B cell (primary cell): ENCODE results near the gene CTCF. TPM values are rescaled to one million over a fixed set of nuclear protein-coding genes. Genes with fewer than 3 reads are reported as not detected.

Experiments
- ATAC-seq: fragments of 200-7000 bp; cut with Tn5 transposase; one replicate; pipeline ENCODE4 v1.10.0; 2021; ENCODE audit warnings: low read depth, mild to moderate bottlenecking, moderate number of reproducible peaks, moderate library complexity
- CTCF ChIA-PET: fragments of 350-600 bp; sonication (Branson Sonifier 250); formaldehyde crosslinking; loops from one replicate; lab custom pipeline; 2021; ENCODE audit warnings: antibody characterized with exemption, inconsistent platforms; lab: Charles Lee
- POLR2A ChIA-PET: fragments of 350-600 bp; sonication (Branson Sonifier 250); formaldehyde crosslinking; loops from one replicate; lab custom pipeline; 2021; ENCODE audit warnings: antibody characterized with exemption; lab: Charles Lee
- DNase-seq: peaks from one replicate; pipeline ENCODE4 v3.0.0; 2013
- H2AFZ ChIP-seq: 2 replicates; pipeline ENCODE4 v1.6.1; 2012; ENCODE audit warnings: mild to moderate bottlenecking, low read depth, low read length; ENCODE audit not compliant: insufficient read depth, poor library complexity, severe bottlenecking
- H3K27ac ChIP-seq, 2 donors: 1 replicate in 1 of 2; 2 replicates in 1 of 2; pipeline ENCODE4 v1.5.1; 2012 to 2013; ENCODE audit warnings: low read length in 2 of 2, mild to moderate bottlenecking in 2 of 2, moderate library complexity in 1 of 2
- H3K27me3 ChIP-seq, 4 experiments: fragments of 200-600 bp in 1 of 4; sonication (generic) in 1 of 4; replicated peaks in 1 of 4; 1 replicate in 2 of 4; 2 replicates in 2 of 4; pipeline versions ENCODE4 v1.6.1 to v1.7.0; 2013 to 2016; ENCODE audit warnings: low read length in 3 of 4, mild to moderate bottlenecking in 2 of 4, mixed read lengths in 1 of 4, moderate library complexity in 1 of 4; ENCODE audit not compliant: insufficient read depth in 4 of 4, control insufficient read depth in 3 of 4; ENCODE audit errors: control extremely low read depth in 1 of 4
- H3K36me3 ChIP-seq, 2 experiments: replicated peaks in 1 of 2; 1 replicate in 1 of 2; 2 replicates in 1 of 2; pipeline versions ENCODE4 v1.6.1 to v1.7.1; 2013; ENCODE audit warnings: low read length in 1 of 2; ENCODE audit not compliant: insufficient read depth in 2 of 2, control insufficient read depth in 1 of 2; ENCODE audit errors: control extremely low read depth in 1 of 2, extremely low read depth in 1 of 2
- H3K4me1 ChIP-seq, 2 donors: fragments of 200-600 bp in 1 of 2; sonication (generic) in 1 of 2; 1 replicate in 1 of 2; 2 replicates in 1 of 2; pipeline versions ENCODE4 v1.5.1 to v1.6.1; 2013 to 2017; ENCODE audit warnings: low read length in 2 of 2; ENCODE audit not compliant: control insufficient read depth in 2 of 2, insufficient read depth in 2 of 2
- H3K4me2 ChIP-seq: replicated peaks from 2 replicates; pipeline ENCODE3; 2012; ENCODE audit warnings: mild to moderate bottlenecking, low read depth, low read length; ENCODE audit not compliant: poor library complexity, severe bottlenecking
- H3K4me3 ChIP-seq, 5 experiments: fragments of 200-600 bp in 1 of 5; sonication (generic) in 1 of 5; 1 replicate in 3 of 5; 2 replicates in 2 of 5; pipeline versions ENCODE4 v1.5.1 to v1.7.0; 2011 to 2016; ENCODE audit warnings: low read length in 4 of 5, mild to moderate bottlenecking in 4 of 5, low read depth in 2 of 5, control low read depth in 1 of 5, moderate library complexity in 1 of 5; ENCODE audit not compliant: insufficient read depth in 1 of 5; ENCODE audit errors: control extremely low read depth in 1 of 5, extremely low read depth in 1 of 5
- H3K79me2 ChIP-seq: fragments of 200-600 bp; sonication (generic); one replicate; pipeline ENCODE4 v1.6.0; 2016; ENCODE audit warnings: low read length; ENCODE audit not compliant: control insufficient read depth, insufficient read depth
- H3K9ac ChIP-seq: fragments of 200-600 bp; sonication (generic); 2 replicates; pipeline ENCODE4 v1.6.1; 2017; ENCODE audit warnings: mild to moderate bottlenecking, low read length, moderate library complexity
- H3K9me3 ChIP-seq, 3 donors: one replicate each; pipeline versions ENCODE4 v1.6.1 to v1.7.1; 2013; ENCODE audit warnings: low read length in 2 of 3; ENCODE audit not compliant: control insufficient read depth in 2 of 3, insufficient read depth in 1 of 3; ENCODE audit errors: control extremely low read depth in 1 of 3
- H4K20me1 ChIP-seq: 2 replicates; pipeline ENCODE4 v1.6.0; 2012; ENCODE audit warnings: mild to moderate bottlenecking, low read length; ENCODE audit not compliant: insufficient read depth, control insufficient read depth, poor library complexity, severe bottlenecking
- H3K27ac Mint-ChIP-seq: one replicate; pipeline ENCODE4 v1.8.0; 2021; ENCODE audit warnings: mixed read lengths
- H3K27me3 Mint-ChIP-seq: one replicate; pipeline ENCODE4 v1.8.0; 2021; ENCODE audit warnings: mixed read lengths
- H3K4me1 Mint-ChIP-seq: one replicate; pipeline ENCODE4 v1.8.0; 2021; ENCODE audit warnings: mixed read lengths
- H3K4me3 Mint-ChIP-seq: one replicate; pipeline ENCODE4 v1.8.0; 2021; ENCODE audit warnings: mixed read lengths
- H3K9me3 Mint-ChIP-seq: one replicate; pipeline ENCODE4 v1.8.0; 2022; ENCODE audit warnings: mixed read lengths; ENCODE audit not compliant: insufficient read depth
- EZH2 ChIP-seq: IDR thresholded peaks from 2 replicates; pipeline ENCODE4 v1.6.1; 2012; ENCODE audit warnings: borderline replicate concordance, low read depth, mild to moderate bottlenecking, moderate library complexity, low read length; ENCODE audit not compliant: insufficient read depth, poor library complexity, severe bottlenecking
- WGBS: methylation state at CpG from one replicate; pipeline ENCODE4 v1.1.5; 2013; ENCODE audit warnings: missing lambda C conversion rate; ENCODE audit not compliant: insufficient coverage; 5-methylcytosine and 5-hydroxymethylcytosine counted together
- intact Hi-C: fragments of 100-400 bp; cut with micrococcal nuclease; formaldehyde crosslinking; loops from one replicate; pipeline ENCODE4 v1.10.0; 2022
- polyA plus RNA-seq: library from polyadenylated mRNA; depleted of rRNA; stranded (reverse); fragments of >200 nt; gene quantifications from 2 replicates; pipeline ENCODE4 v1.2.3, GENCODE V29; 2012
- total RNA-seq, 2 donors: library from RNA; stranded (reverse); fragments of 120-200 nt in 1 of 2; gene quantifications; 1 replicate in 1 of 2; 2 replicates in 1 of 2; pipeline versions ENCODE4 v1.2.3 to v1.2.4, GENCODE V29; 2013 to 2022
- TF ChIP-seq, protein P1 (sequence below): fragments of 200-600 bp; IDR thresholded peaks from one replicate; pipeline ENCODE4 v1.8.0; 2022; ENCODE audit warnings: antibody characterized with exemption, mild to moderate bottlenecking

The CTCF gene
- total and polyA plus RNA-seq, 2 donors (not counting 1 experiment from before 2014, with no cell fraction given): 42.7 to 78.4 TPM

GRCh38 chr16:67666559-67667452 lies 104.5 kb downstream of the CTCF start, which contains the start of the genes C16orf86 and ENKD1:
TSS of gene C16orf86 (plus strand) at chr16:67666814. CDS start at chr16:67666971, 157 bp downstream.
TSS of gene ENKD1 (minus strand) at chr16:67666750. CDS start at chr16:67666442, 308 bp downstream.
- WGBS: 4% methylated on average over 78 of the region's 78 CpGs
- Histone ChIP-seq H3K4me2 (peak within 1 kb of the TSS; percentile 99), H4K20me1 (no peaks in the 10 kb centered on the region), H3K36me3 (peaks cover 0 to 3% of the 10 kb centered on the region in 2 experiments), H2AFZ (peak within 1 kb of the TSS; percentile 100), H3K9ac (peak within 1 kb of the TSS; percentile 87), H3K4me3 (peak within 1 kb of the TSS; percentile 54 to 91 (median 79)), H3K27me3 (no peaks in the 10 kb centered on the region), H3K27ac (peak within 1 kb of the TSS; percentile 77 to 86), H3K4me1 (peaks cover 34 to 42% of the 10 kb centered on the region in 2 donors), H3K79me2 (peaks cover 9% of the 10 kb centered on the region), H3K9me3 (no peaks in the 10 kb centered on the region)
- peak; percentile 67 for ATAC-seq
- H3K27me3 Mint-ChIP-seq: no peaks in the 10 kb centered on the region
- H3K4me1 Mint-ChIP-seq: peaks cover 43% of the 10 kb centered on the region
- intact Hi-C loops: loop anchor here (1.0 to 10.0 kb wide), 4 partner anchors 139 to 1468 kb away; partner anchors contain the start of genes CHTF8, FHOD1, RANBP10 and SLC9A5
- POLR2A ChIA-PET: interaction anchor here (0.6 to 2.7 kb wide), 5 partner anchors 114 to 186 kb away, joined by 3 to 16 read pairs (median 5); partner anchors contain the start of genes ATP6V0D1, RANBP10 and TSNAXIP1
- CTCF ChIA-PET: interaction anchor here (0.6 to 11.7 kb wide), 28 partner anchors 12 to 374 kb away, joined by 3 to 136 read pairs (median 5); partner anchors contain the start of genes ATP6V0D1, CARMIL2, CTCF and GFOD2
- no peaks in the 10 kb centered on the region for H3K9me3 Mint-ChIP-seq
- peak within 1 kb of the TSS; percentile 91 for H3K4me3 Mint-ChIP-seq
- DNase-seq: peak; percentile 90
- TF ChIP-seq, protein P1, sequence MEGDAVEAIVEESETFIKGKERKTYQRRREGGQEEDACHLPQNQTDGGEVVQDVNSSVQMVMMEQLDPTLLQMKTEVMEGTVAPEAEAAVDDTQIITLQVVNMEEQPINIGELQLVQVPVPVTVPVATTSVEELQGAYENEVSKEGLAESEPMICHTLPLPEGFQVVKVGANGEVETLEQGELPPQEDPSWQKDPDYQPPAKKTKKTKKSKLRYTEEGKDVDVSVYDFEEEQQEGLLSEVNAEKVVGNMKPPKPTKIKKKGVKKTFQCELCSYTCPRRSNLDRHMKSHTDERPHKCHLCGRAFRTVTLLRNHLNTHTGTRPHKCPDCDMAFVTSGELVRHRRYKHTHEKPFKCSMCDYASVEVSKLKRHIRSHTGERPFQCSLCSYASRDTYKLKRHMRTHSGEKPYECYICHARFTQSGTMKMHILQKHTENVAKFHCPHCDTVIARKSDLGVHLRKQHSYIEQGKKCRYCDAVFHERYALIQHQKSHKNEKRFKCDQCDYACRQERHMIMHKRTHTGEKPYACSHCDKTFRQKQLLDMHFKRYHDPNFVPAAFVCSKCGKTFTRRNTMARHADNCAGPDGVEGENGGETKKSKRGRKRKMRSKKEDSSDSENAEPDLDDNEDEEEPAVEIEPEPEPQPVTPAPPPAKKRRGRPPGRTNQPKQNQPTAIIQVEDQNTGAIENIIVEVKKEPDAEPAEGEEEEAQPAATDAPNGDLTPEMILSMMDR: no peak
- no peak for TF ChIP-seq EZH2
- peak within 1 kb of the TSS; percentile 84 for H3K27ac Mint-ChIP-seq
